GM23248 (cell line): ENCODE data around the gene TRMT2B. TPM values are rescaled to one million over a fixed set of nuclear protein-coding genes. Genes with fewer than 3 reads are reported as not detected.

Experiments
- DNase-seq: peaks from one replicate; pipeline ENCODE4 v3.0.0-alpha.2; 2015
- H2AFZ ChIP-seq: fragments of 200-600 bp; sonication (generic); 2 replicates; pipeline ENCODE4 v1.6.1; 2016; ENCODE audit warnings: antibody characterized with exemption
- H3F3A ChIP-seq: fragments of 200-600 bp; sonication (generic); 2 replicates; pipeline ENCODE4 v1.6.1; 2016; ENCODE audit warnings: mild to moderate bottlenecking, antibody characterized with exemption, mixed run types; ENCODE audit not compliant: insufficient read depth
- H3K27ac ChIP-seq: fragments of 200-600 bp; sonication (generic); 2 replicates; pipeline ENCODE4 v1.5.1; 2016; ENCODE audit warnings: mild to moderate bottlenecking
- H3K27me3 ChIP-seq: fragments of 200-600 bp; sonication (generic); replicated peaks from 2 replicates; pipeline ENCODE4 v1.6.1; 2016; ENCODE audit warnings: mild to moderate bottlenecking; ENCODE audit not compliant: insufficient read depth
- H3K36me3 ChIP-seq: fragments of 200-600 bp; sonication (generic); 2 replicates; pipeline ENCODE4 v1.6.1; 2016; ENCODE audit warnings: low read depth, mild to moderate bottlenecking
- H3K4me1 ChIP-seq: fragments of 200-600 bp; sonication (generic); 2 replicates; pipeline ENCODE4 v1.6.1; 2016; ENCODE audit warnings: mild to moderate bottlenecking; ENCODE audit not compliant: insufficient read depth
- H3K4me2 ChIP-seq: fragments of 200-600 bp; sonication (generic); one replicate; pipeline ENCODE4 v1.6.1; 2016; ENCODE audit warnings: mild to moderate bottlenecking; ENCODE audit not compliant: unreplicated experiment
- H3K4me3 ChIP-seq: fragments of 200-600 bp; sonication (generic); 2 replicates; pipeline ENCODE4 v1.5.1; 2016; ENCODE audit warnings: mild to moderate bottlenecking
- H3K79me2 ChIP-seq: fragments of 200-600 bp; sonication (generic); 2 replicates; pipeline ENCODE4 v1.6.1; 2016; ENCODE audit warnings: mild to moderate bottlenecking; ENCODE audit not compliant: insufficient read depth
- H3K9ac ChIP-seq: fragments of 200-600 bp; sonication (generic); 2 replicates; pipeline ENCODE4 v1.6.1; 2016; ENCODE audit warnings: mild to moderate bottlenecking
- H3K9me2 ChIP-seq: fragments of 200-600 bp; sonication (generic); 2 replicates; pipeline ENCODE4 v1.6.1; 2016; ENCODE audit warnings: mixed run types, mild to moderate bottlenecking, moderate library complexity; ENCODE audit not compliant: insufficient read depth
- H3K9me3 ChIP-seq: fragments of 200-600 bp; sonication (generic); one replicate; pipeline ENCODE4 v1.6.1; 2017; ENCODE audit warnings: low read depth
- H4K20me1 ChIP-seq: fragments of 200-600 bp; sonication (generic); 2 replicates; pipeline ENCODE4 v1.6.0; 2016; ENCODE audit not compliant: insufficient read depth
- EZH2 ChIP-seq: fragments of 200-600 bp; sonication (generic); IDR thresholded peaks from 2 replicates; pipeline ENCODE4 v1.6.1; 2018; ENCODE audit warnings: antibody characterized with exemption, mild to moderate bottlenecking; ENCODE audit not compliant: insufficient read depth, poor library complexity, severe bottlenecking
- EZH2phosphoT487 ChIP-seq: fragments of 200-600 bp; sonication (generic); IDR thresholded peaks from 2 replicates; pipeline ENCODE4 v1.6.1; 2018; ENCODE audit warnings: antibody characterized with exemption, moderate library complexity, mild to moderate bottlenecking, low read depth; ENCODE audit not compliant: insufficient read depth
- WGBS, 2 experiments: methylation state at CpG; one replicate each; pipeline ENCODE4 v1.1.6; 2015 to 2017; ENCODE audit warnings: low lambda C conversion rate in 2 of 2, low coverage in 1 of 2; ENCODE audit errors: missing lambda C conversion rate in 2 of 2; 5-methylcytosine and 5-hydroxymethylcytosine counted together
- in situ Hi-C: fragments of 300-500 bp; cut with MboI; formaldehyde crosslinking; loops from 2 replicates; pipeline ENCODE4 v1.15.0; 2020
- polyA plus RNA-seq: library from polyadenylated mRNA; unstranded; fragments of >200 nt; fragmentation: Nextera tagmentation; extraction: Ambion mirVana; gene quantifications from 2 replicates; pipeline ENCODE4 v1.2.1, GENCODE V29; 2016
- total RNA-seq: library from RNA; depleted of rRNA; stranded (reverse); fragments of >200 nt; shearing (Covaris generic); gene quantifications from 2 replicates; pipeline ENCODE4 v1.2.3, GENCODE V29; 2014; rRNA removed

Gene TRMT2B
- 12.9 and 16.9 TPM in 2 replicates for total RNA-seq
- polyA plus RNA-seq, result 8.3 and 8.5 TPM in 2 replicates

- Histone ChIP-seq H3F3A (no peaks in the 10 kb centered on the region), H3K4me1 (peaks cover 4% of the 10 kb centered on the region; the same call in 1 of the 2 replicates), H4K20me1 (no peaks in the 10 kb centered on the region), H3K4me2 (peak within 1 kb of the TSS; percentile 85), H3K9ac (peak within 1 kb of the TSS; percentile 79), H3K4me3 (peak within 1 kb of the TSS; percentile 85), H3K9me2 (no peaks in the 10 kb centered on the region), H2AFZ (peak within 1 kb of the TSS; percentile 94), H3K27ac (peak within 1 kb of the TSS; percentile 67), H3K79me2 (peaks cover 5% of the 10 kb centered on the region; the same call in 1 of the 2 replicates), H3K27me3 (no peaks in the 10 kb centered on the region), H3K36me3 (no peaks in the 10 kb centered on the region), H3K9me3 (no peaks in the 10 kb centered on the region)
- in situ Hi-C loops, result no loop called here
- TF ChIP-seq EZH2phosphoT487 (no peak), EZH2 (no peak)
- peak; percentile 82 for DNase-seq
- WGBS, 2 experiments, result 1 to 3% methylated on average over 22 to 25 of the region's 43 CpGs
Measured at GRCh38 chrX:101051549-101052302, at the start of gene TRMT2B. TSS of gene TRMT2B (minus strand) at chrX:101052111. CDS start at chrX:101042289, 9,822 bp downstream.

DNA sequence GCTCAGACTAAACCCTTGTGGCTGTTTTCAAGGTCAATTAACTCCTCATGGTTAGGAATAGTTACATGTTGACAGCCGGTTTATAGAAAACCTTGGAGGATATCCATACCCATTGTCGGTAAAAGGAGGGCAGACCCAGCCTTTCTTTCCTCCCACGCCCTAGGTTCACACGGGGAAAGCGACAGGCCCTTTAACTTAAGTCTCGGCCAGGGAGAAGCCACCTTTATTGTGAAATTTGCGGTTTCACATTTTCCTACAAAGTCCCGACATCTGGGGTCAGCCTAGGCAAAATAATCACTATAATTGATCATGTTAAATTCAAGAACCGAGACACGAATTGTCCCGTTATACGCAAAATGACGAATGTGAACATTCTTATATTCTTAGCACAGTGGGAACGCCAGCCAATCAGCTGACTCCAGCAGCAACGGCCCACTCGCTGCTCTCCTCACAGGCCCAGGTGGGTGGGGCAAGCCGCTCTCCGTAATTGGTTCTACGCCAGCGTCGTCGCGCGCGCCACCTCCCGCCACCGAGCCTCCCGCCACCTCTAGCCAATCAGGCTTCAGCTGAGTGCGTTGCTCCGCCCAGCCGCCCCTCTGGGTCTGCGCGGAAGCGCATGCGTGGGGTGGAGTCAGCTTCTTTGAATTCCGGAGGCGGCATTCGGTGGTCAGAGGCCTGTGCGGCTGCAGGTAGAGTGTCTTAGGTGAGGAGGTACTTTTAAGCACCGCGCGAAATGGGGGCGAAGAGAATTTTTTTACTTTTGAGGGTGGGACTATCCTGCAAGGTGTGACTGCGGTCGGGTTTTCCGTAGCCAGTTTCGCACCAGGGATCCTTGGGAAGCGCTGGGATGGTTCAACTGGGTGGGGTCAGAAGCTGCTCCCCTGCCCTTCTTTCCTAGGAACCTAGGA, 45.9 kb upstream of the TRMT2B start, which contains the start of gene CENPI:
CENPI (plus strand) TSS at position 659 of the 908 bp plus-strand sequence. CDS start 2,867 bp downstream, outside the sequence.
- Histone ChIP-seq H3K4me1 (no peaks in the 10 kb centered on the region), H4K20me1 (no peaks in the 10 kb centered on the region), H3K27ac (peak within 1 kb of the TSS; percentile 78), H3K9me3 (no peaks in the 10 kb centered on the region), H3K4me2 (peak within 1 kb of the TSS; percentile 78), H3F3A (no peaks in the 10 kb centered on the region), H3K4me3 (peak within 1 kb of the TSS; percentile 81), H3K9ac (peak within 1 kb of the TSS; percentile 79), H3K27me3 (no peaks in the 10 kb centered on the region), H2AFZ (peak within 1 kb of the TSS; percentile 85), H3K36me3 (no peaks in the 10 kb centered on the region), H3K79me2 (peaks cover 14% of the 10 kb centered on the region), H3K9me2 (no peaks in the 10 kb centered on the region)
- DNase-seq, result peak; percentile 92
- WGBS, 2 experiments, result 1% methylated on average over 35 to 47 of the region's 48 CpGs
- in situ Hi-C loops, result no loop called here
- no peak for TF ChIP-seq EZH2phosphoT487
- no peak for TF ChIP-seq EZH2

- no peaks in the 10 kb centered on the region for H3K4me1 ChIP-seq
- no peak overlapping the region for H3K4me2 ChIP-seq
- H3K79me2 ChIP-seq, result no peaks in the 10 kb centered on the region
- no peaks in the 10 kb centered on the region for H3K27me3 ChIP-seq
- in situ Hi-C loops, result no loop called here
- H3K9ac ChIP-seq, result no peak overlapping the region
- no peaks in the 10 kb centered on the region for H3K36me3 ChIP-seq
- H3K4me3 ChIP-seq, result no peak overlapping the region
- H2AFZ ChIP-seq, result no peak overlapping the region
- WGBS, 2 experiments, result 92 to 100% methylated on average over 1 of the region's 1 CpG
- DNase-seq, result no peak
- no peaks in the 10 kb centered on the region for H4K20me1 ChIP-seq
- no peak overlapping the region for H3K27ac ChIP-seq
- no peaks in the 10 kb centered on the region for H3F3A ChIP-seq
- H3K9me3 ChIP-seq, result no peaks in the 10 kb centered on the region
- TF ChIP-seq EZH2, result no peak
- H3K9me2 ChIP-seq, result no peaks in the 10 kb centered on the region
Measured at GRCh38 chrX:101091817-101092216, 39.9 kb upstream of the TRMT2B start.

DNA sequence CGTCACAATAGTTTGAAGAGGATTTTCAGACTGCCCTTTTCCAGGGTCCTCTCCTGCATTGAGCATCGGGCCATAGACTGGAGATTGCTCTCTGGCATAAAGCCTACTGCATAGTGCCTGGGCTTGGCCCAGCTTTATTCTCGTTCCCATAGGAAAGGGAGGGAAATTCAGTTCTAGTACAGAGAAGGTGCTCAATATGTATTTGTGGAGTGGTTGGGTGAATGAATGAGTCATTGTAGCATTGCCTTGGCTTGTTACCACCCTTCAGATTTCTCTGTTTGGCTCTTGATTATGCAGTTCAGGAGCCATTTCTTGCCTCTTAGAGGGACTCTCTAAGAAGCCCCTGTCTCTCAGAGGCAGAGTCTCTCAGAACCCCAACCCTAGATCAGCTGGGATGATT, 29.3 kb upstream of the TRMT2B start:
- Histone ChIP-seq H3K27me3 (no peaks in the 10 kb centered on the region), H3K36me3 (no peaks in the 10 kb centered on the region), H3K27ac (no peak overlapping the region), H2AFZ (no peak overlapping the region), H3K4me2 (no peak overlapping the region), H3K9me3 (no peaks in the 10 kb centered on the region), H3K79me2 (no peaks in the 10 kb centered on the region), H3F3A (no peaks in the 10 kb centered on the region), H4K20me1 (no peaks in the 10 kb centered on the region), H3K4me3 (no peak overlapping the region), H3K9me2 (no peaks in the 10 kb centered on the region), H3K9ac (no peak overlapping the region), H3K4me1 (0 out of 2 replicates have a peak, but pooled peaks cover 3% of the 10 kb centered on the region)
- WGBS, 2 experiments, result 94 to 100% methylated on average over 3 of the region's 3 CpGs
- no peak for TF ChIP-seq EZH2phosphoT487
- no peak for TF ChIP-seq EZH2
- in situ Hi-C loops, result no loop called here
- DNase-seq, result no peak
